Thymus (tissue), 11 donors: ENCODE results near the gene AMBP. TPM values are rescaled to one million over a fixed set of nuclear protein-coding genes. Genes with fewer than 3 reads are reported as not detected.
A peak's percentile ranks its signal among the peaks of the same experiment; 100 is the strongest.

Experiments used
- DNase-seq, 9 donors: peaks; one replicate each; pipeline ENCODE4 v3.0.0-alpha.2; 2013; ENCODE audit warnings: low spot score in 9 of 9, low read depth in 6 of 9, missing footprints in 1 of 9
- H3K27ac ChIP-seq, 2 donors: one replicate each; pipeline ENCODE4 v1.5.1; 2013; ENCODE audit warnings: control low read depth in 1 of 2, low read depth in 1 of 2, low read length in 1 of 2, mild to moderate bottlenecking in 1 of 2, moderate library complexity in 1 of 2
- H3K27me3 ChIP-seq, 2 donors: one replicate each; pipeline ENCODE4 v1.5.1; 2013; ENCODE audit warnings: low read length in 1 of 2; ENCODE audit not compliant: control insufficient read depth in 2 of 2, insufficient read depth in 1 of 2
- H3K36me3 ChIP-seq, 2 donors: one replicate each; pipeline ENCODE4 v1.5.1; 2013; ENCODE audit warnings: low read length in 1 of 2, mild to moderate bottlenecking in 1 of 2, moderate library complexity in 1 of 2; ENCODE audit not compliant: control insufficient read depth in 2 of 2, insufficient read depth in 2 of 2
- H3K4me1 ChIP-seq, 2 donors: one replicate each; pipeline ENCODE4 v1.5.1; 2013; ENCODE audit warnings: low read length in 2 of 2; ENCODE audit not compliant: control insufficient read depth in 2 of 2, insufficient read depth in 2 of 2
- H3K4me3 ChIP-seq, 2 donors: one replicate each; pipeline ENCODE4 v1.5.1; 2013; ENCODE audit warnings: low read length in 2 of 2, control low read depth in 1 of 2, mild to moderate bottlenecking in 1 of 2
- H3K9me3 ChIP-seq, 2 donors: one replicate each; pipeline ENCODE4 v1.5.1; 2013; ENCODE audit warnings: low read length in 1 of 2, mild to moderate bottlenecking in 1 of 2; ENCODE audit not compliant: control insufficient read depth in 2 of 2, insufficient read depth in 1 of 2
- WGBS: extraction: QIAGEN DNeasy Blood & Tissue Kit; methylation state at CpG from one replicate; pipeline ENCODE4 v1.1.7; 2013; 5-methylcytosine and 5-hydroxymethylcytosine counted together
- polyA plus RNA-seq: library from polyadenylated mRNA; stranded (reverse); fragments of 200-250 nt; gene quantifications from one replicate; pipeline ENCODE4 v1.2.3, GENCODE V29; 2013
- total RNA-seq: library from RNA; stranded (reverse); fragments of 120-200 nt; gene quantifications from one replicate; pipeline ENCODE4 v1.2.4, GENCODE V29; 2013
- donor health status: healthy.

The AMBP gene
- total and polyA plus RNA-seq, 2 donors, result 0.38 to 0.82 TPM

DNA sequence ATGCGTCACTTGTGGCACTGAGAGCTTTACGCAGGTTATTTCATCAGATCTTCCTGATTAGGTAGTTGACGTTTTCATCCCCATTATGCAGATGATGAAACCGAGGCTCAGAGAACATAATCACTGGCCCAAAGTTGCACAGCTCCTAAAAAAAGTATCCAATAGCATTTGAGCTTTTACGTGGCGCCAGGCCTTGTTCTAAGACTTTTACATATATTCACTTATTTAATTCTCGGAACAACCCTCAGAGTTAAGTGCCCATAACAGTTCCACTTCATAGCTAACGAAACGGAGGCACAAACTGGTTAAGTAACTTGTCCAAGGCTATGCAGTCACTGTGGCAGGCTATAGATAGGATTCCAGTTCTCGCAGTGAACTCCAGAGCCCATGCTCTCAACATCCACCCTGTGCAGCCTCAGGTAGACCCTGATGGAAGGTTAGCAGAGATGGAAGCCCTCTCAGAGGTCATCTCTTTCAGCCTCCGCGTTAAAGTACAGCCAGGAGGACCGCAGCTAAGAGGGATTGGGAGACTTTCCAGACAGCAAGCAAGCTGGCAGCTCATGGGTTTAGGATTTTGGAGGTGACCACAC lies 39.3 kb downstream of the AMBP start:
- no peak for DNase-seq
- Histone ChIP-seq H3K9me3 (no peaks in the 10 kb centered on the region), H3K27me3 (no peaks in the 10 kb centered on the region), H3K36me3 (peaks cover 0 to 3% of the 10 kb centered on the region in 2 donors), H3K4me3 (no peak overlapping the region), H3K4me1 (no peaks in the 10 kb centered on the region), H3K27ac (no peak overlapping the region)
- 98% methylated on average over 13 of the region's 13 CpGs for WGBS

- no peak for DNase-seq
- no peaks in the 10 kb centered on the region for H3K4me1 ChIP-seq
- no peaks in the 10 kb centered on the region for H3K9me3 ChIP-seq
- WGBS, result 96% methylated on average over 19 of the region's 19 CpGs
- no peak overlapping the region for H3K4me3 ChIP-seq
- H3K36me3 ChIP-seq, result peaks cover 0 to 3% of the 10 kb centered on the region in 2 donors
- H3K27me3 ChIP-seq, result no peaks in the 10 kb centered on the region
- H3K27ac ChIP-seq, result no peak overlapping the region
These were observed 40.0 kb downstream of the AMBP start for GRCh38 chr9:114037961-114038723.

- WGBS, result 95% methylated on average over 5 of the region's 5 CpGs
- no peaks in the 10 kb centered on the region for H3K4me1 ChIP-seq
- DNase-seq, result no peak
- H3K27ac ChIP-seq, result no peak overlapping the region
- H3K36me3 ChIP-seq, result peaks cover 0 to 3% of the 10 kb centered on the region in 2 donors
- H3K27me3 ChIP-seq, result no peaks in the 10 kb centered on the region
- no peaks in the 10 kb centered on the region for H3K9me3 ChIP-seq
- H3K4me3 ChIP-seq, result no peak overlapping the region
These were observed 40.9 kb downstream of the AMBP start for GRCh38 chr9:114037249-114037648.

DNA sequence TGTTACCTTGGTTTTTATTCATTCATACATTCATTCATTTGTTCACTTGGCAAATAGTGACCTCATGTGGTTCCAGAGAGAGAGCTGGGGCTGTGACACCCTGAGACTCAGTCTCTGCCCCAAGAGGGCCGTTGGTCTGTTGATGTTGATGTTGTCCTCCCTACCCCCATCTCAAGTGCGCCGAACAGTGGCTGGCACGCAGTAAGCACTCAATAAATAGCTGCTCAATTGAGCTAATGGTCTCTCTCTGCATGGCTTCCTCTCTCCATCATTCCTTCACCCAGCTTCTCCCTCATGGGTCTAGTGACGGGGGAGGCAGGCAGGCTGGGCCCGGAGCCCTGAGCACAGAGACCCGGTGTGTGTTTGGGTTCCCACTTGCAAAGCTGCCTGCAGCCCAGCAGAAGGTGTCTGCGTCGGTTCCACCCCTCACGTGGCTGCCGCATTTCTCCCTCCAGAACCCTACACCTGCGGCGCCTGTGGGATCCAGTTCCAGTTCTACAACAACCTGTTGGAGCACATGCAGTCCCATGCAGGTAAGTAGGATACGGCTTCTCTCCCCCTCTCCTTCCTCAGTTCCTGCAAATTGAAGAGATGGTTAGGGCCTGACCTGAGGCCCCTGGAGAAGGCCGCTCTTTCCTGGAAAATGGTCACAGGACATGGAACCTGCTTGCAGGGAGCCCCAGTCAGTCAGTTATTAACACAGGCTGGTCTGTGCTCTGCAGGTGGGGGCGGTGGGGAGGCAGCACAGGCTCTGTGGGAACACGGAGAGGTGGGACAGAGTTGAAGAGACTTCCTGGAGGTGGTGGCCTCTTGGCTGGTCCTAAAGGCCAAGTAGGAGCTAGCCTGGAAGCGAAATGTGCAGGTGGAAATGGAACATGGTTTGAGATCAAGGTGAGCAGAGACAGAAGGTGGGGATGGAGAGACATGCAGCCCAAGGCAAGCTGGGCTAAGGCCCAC lies 42.0 kb downstream of the AMBP start:
- peaks cover 0 to 3% of the 10 kb centered on the region in 2 donors for H3K36me3 ChIP-seq
- H3K9me3 ChIP-seq, result no peaks in the 10 kb centered on the region
- H3K4me1 ChIP-seq, result no peaks in the 10 kb centered on the region
- no peak for DNase-seq
- WGBS, result 97% methylated on average over 18 of the region's 18 CpGs
- no peak overlapping the region for H3K4me3 ChIP-seq
- H3K27ac ChIP-seq, result no peak overlapping the region
- no peaks in the 10 kb centered on the region for H3K27me3 ChIP-seq

- H3K36me3 ChIP-seq, result peaks cover 0 to 3% of the 10 kb centered on the region in 2 donors
- H3K27ac ChIP-seq, result no peak overlapping the region
- H3K4me1 ChIP-seq, result no peaks in the 10 kb centered on the region
- DNase-seq, result no peak
- H3K9me3 ChIP-seq, result no peaks in the 10 kb centered on the region
- H3K4me3 ChIP-seq, result no peak overlapping the region
- WGBS, result 98% methylated on average over 17 of the region's 17 CpGs
- H3K27me3 ChIP-seq, result no peaks in the 10 kb centered on the region
These were observed 42.8 kb downstream of the AMBP start for GRCh38 chr9:114035221-114035844.

GRCh38 chr9:114034661-114035062 lies 43.4 kb downstream of the AMBP start:
- H3K4me3 ChIP-seq, result no peak overlapping the region
- H3K4me1 ChIP-seq, result no peaks in the 10 kb centered on the region
- H3K27ac ChIP-seq, result no peak overlapping the region
- H3K27me3 ChIP-seq, result no peaks in the 10 kb centered on the region
- WGBS, result 97% methylated on average over 4 of the region's 4 CpGs
- no peak for DNase-seq
- H3K36me3 ChIP-seq, result peaks cover 0 to 3% of the 10 kb centered on the region in 2 donors
- no peaks in the 10 kb centered on the region for H3K9me3 ChIP-seq

- H3K9me3 ChIP-seq, result no peaks in the 10 kb centered on the region
- 99% methylated on average over 10 of the region's 10 CpGs for WGBS
- no peak overlapping the region for H3K4me3 ChIP-seq
- H3K4me1 ChIP-seq, result no peaks in the 10 kb centered on the region
- no peak for DNase-seq
- no peaks in the 10 kb centered on the region for H3K36me3 ChIP-seq
- no peak overlapping the region for H3K27ac ChIP-seq
- H3K27me3 ChIP-seq, result no peaks in the 10 kb centered on the region
These were observed 43.9 kb downstream of the AMBP start for GRCh38 chr9:114034196-114034595.

DNA sequence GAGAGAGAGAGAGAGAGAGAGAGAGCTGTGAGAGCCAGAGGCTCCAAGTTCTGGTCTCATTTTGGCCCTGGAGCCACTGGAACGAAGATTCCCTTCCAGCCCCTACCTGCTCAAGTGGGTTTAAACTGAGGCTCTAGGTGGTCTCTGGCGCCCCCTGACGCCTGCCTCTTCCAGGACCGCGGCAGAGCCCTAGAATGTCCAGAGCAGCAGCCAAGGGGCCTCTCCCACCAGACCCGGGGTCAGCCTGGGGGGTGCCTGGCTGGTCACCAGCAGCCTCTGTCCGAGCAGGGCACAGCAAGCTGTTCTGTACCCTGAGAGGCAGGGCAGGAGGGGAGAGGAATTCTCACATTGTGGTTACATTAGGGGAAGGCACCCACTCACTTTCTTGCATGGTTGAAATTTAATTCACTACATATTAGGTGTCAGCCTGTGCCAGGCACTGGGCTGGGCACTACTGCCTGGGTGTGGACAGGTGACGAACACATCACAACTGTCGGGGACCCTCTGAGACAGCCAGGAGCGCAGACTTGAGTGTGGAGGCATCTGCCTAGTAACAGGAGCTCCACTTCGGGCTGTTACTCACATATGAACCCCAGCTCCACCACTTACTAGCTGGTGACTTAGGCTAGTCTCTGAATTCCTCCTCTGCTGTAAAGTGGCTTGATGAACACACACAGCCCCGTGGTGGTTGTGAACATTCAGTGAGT lies 44.5 kb downstream of the AMBP start:
- H3K27ac ChIP-seq, result no peak overlapping the region
- H3K27me3 ChIP-seq, result no peaks in the 10 kb centered on the region
- no peaks in the 10 kb centered on the region for H3K4me1 ChIP-seq
- no peak overlapping the region for H3K4me3 ChIP-seq
- H3K36me3 ChIP-seq, result no peaks in the 10 kb centered on the region
- WGBS, result 85% methylated on average over 12 of the region's 12 CpGs
- no peaks in the 10 kb centered on the region for H3K9me3 ChIP-seq
- DNase-seq, result peak in 2 of 9 donors; percentile 13 to 22
